GM18873 (cell line): ENCODE measurements around the gene ZBTB46.
"Not testable (repeated sequence)": the region's sequence is repeated elsewhere in the genome, so short reads cannot be mapped to it uniquely, and the experiment has no call there.

Experiments used
- ATAC-seq: cut with Tn5 transposase; IDR thresholded peaks from one replicate; pipeline ENCODE4 v1.9.1; 2021; ENCODE audit warnings: mild to moderate bottlenecking, moderate library complexity, moderate number of reproducible peaks; ENCODE audit not compliant: unreplicated experiment, low FRiP score

The ZBTB46 gene

GRCh38 chr20:63738687-63739129 lies 92.4 kb downstream of the ZBTB46 start:
- no peak for ATAC-seq

- ATAC-seq, result no peak
Observed at GRCh38 chr20:63737945-63738686, 92.9 kb downstream of the ZBTB46 start.

- ATAC-seq, result no peak
Observed at GRCh38 chr20:63737695-63737944, 93.4 kb downstream of the ZBTB46 start.

- no peak for ATAC-seq
Observed at GRCh38 chr20:63736893-63737694, 94.0 kb downstream of the ZBTB46 start.

GRCh38 chr20:63735859-63736718 lies 95.0 kb downstream of the ZBTB46 start, which contains the start of gene LIME1:
TSS of gene LIME1 (plus strand) at chr20:63736664. CDS start at chr20:63737550, 886 bp downstream.
- ATAC-seq, result no peak

- ATAC-seq, result no peak
Observed at GRCh38 chr20:63734946-63735858, 95.9 kb downstream of the ZBTB46 start.

GRCh38 chr20:63734111-63734945 lies 96.7 kb downstream of the ZBTB46 start:
- no peak for ATAC-seq

- ATAC-seq, result no peak
Observed at GRCh38 chr20:63733579-63734081, 97.4 kb downstream of the ZBTB46 start.

GRCh38 chr20:63733117-63733516 lies 97.9 kb downstream of the ZBTB46 start:
- ATAC-seq, result no peak

- ATAC-seq, result no peak
Observed at GRCh38 chr20:63732118-63733095, 98.7 kb downstream of the ZBTB46 start.

GRCh38 chr20:63731410-63731809 lies 99.7 kb downstream of the ZBTB46 start:
- ATAC-seq, result no peak

- not testable (repeated sequence) for ATAC-seq
Observed at GRCh38 chr20:63730189-63730733, 100.8 kb downstream of the ZBTB46 start.

GRCh38 chr20:63722967-63723622 lies 108.0 kb downstream of the ZBTB46 start:
- ATAC-seq, result not testable (repeated sequence)

GRCh38 chr20:63718996-63719395 lies 112.1 kb downstream of the ZBTB46 start:
- ATAC-seq, result no peak

- no peak for ATAC-seq
Observed at GRCh38 chr20:63714858-63715257, 116.2 kb downstream of the ZBTB46 start.

GRCh38 chr20:63712191-63712590 lies 118.9 kb downstream of the ZBTB46 start:
- ATAC-seq, result no peak
